HG03103 (cell line): ENCODE results near the gene TAF15.

ENCODE experiments used
- ATAC-seq: cut with Tn5 transposase; IDR thresholded peaks from one replicate; pipeline ENCODE4 v1.9.1; 2021; ENCODE audit warnings: low read depth; ENCODE audit not compliant: unreplicated experiment

TAF15 gene

GRCh38 chr17:35808962-35809854, at the start of gene TAF15:
Gene TAF15, plus strand, starts transcription at chr17:35809484. Its CDS starts 86 bp downstream, at chr17:35809570.
- ATAC-seq, result peak; percentile 90

- ATAC-seq, result no peak
Measured at GRCh38 chr17:35760587-35760986, 48.7 kb upstream of the TAF15 start, which contains the start of gene C17orf50. Gene C17orf50, plus strand, starts transcription at chr17:35760887. Its CDS starts 55 bp downstream, at chr17:35760942.

DNA sequence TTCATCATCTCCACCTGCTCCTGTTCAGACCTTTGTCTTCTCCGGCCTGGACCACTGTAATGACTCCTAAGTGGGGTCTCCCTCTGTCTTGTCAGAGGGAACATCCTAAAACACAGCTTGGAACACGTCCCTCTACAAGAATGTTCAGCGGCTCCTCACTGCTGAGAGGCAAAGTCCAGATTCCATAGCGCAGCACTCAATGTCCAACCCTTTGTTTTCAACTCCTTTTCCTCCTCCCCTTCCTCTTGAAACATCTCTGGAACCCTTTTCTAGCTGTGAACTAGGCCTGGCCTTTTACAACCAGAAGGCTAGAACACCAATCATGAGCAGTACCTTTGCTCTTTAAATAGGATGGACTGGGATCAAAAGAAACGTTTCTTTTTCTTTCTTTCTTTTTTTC, 47.7 kb upstream of the TAF15 start:
- ATAC-seq, result no peak

- ATAC-seq, result no peak
Measured at GRCh38 chr17:35763767-35764122, 45.5 kb upstream of the TAF15 start.

DNA sequence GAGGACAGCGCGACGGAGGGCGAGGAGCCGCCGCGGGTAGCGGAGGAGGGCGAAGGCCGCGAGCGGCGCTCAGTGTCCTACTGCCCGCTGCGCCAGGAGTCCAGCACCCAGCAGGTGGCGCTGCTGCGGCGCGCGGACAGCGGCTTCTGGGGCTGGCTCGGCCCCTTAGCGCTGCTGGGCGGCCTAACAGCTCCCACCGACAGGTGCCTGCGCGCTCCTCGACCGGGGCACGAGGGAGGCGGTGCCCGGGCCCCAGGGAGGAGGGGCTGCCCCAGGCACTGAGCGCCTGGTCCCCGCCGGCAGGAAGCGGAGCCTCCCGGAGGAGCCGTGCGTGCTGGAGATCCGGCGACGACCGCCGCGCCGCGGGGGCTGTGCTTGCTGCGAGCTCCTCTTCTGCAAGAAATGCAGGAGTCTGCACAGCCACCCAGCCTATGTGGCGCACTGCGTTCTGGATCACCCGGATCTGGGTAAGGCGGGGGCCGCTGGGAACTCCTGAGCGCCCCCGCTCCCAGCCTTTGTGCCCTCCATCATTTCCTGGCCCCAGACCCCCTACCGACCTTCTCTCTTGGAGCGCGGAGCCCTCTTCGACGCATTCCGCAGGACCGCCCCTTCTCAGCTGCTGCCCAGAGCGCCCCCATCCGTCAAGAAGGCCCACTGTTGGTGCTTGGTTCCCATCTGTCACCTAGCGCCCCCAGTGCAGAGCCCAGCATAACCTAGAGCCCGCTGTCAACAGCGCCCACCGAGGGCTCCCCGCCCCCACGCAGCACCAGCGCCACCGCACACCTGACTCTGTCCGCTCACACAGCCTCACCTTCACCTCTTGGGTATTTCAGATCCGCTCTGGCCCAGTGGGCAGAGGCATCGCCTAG, 44.9 kb upstream of the TAF15 start:
- peak; percentile 74 for ATAC-seq

DNA sequence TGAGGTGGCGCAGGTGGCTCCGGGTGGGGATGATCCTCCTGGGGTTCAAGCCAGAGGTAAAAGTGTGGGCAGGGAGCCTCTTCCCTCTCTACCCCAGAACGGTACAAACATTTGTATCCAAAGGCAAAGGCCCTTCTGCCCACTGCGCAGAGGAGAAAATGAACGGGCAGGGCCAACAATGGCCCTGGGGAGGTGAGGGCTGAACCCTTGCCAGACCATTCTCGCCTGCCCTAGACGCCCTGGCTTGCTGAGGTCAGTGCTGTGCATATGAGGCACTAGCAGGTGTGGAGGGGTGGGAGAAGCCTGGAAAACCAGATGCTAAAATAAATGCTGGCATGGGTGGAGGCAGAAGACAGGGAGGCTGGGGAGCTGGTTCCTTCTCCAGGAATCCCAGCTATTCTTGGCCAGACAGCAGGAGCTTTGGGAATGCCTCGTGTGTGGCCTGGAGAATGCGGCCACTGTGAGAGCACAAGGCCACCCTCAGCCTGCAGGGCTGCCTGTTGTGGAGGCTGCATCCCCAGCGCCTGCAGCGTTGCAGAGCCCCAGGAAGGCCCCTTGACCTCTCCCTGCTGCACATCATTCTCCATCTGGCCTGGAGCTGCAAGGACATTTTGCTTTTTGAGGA, 44.1 kb upstream of the TAF15 start:
- ATAC-seq, result no peak

DNA sequence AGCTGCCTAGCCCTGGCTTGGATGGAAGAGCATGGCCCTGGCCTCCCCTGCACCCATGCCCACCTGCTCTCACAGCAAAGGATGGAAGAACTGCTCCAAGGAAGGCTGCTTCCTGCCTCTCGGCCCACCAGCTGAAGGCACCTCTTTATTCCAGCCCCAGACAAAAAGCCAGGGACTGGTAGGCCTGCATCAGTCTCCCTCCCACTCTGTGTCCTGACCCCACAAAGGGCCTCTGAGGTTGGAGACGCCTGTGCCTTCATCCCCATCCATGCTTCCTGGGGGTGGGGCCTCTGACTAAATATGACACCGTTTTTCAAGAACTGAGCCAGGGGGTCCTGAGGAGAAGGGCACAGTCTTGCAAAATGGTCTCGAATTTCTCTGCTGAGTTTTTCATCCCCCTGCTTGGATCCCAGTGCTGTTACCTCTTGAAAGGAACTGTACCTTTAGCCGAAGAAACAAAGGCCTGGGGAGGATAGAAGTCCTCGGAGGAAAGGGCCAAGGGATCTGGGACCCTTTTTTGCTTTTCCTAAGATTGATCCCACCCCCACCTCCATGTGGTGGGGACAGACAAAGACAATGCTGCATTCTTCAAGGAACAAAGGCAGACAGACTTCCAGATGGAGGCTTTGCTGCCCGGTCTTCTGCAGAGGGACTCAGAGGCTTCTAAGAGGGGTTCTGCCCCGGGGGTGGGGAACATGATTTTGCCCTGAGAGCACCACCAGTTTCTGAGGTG, 43.4 kb upstream of the TAF15 start:
- no peak for ATAC-seq

GRCh38 chr17:35766489-35766877, 42.8 kb upstream of the TAF15 start:
- no peak for ATAC-seq

DNA sequence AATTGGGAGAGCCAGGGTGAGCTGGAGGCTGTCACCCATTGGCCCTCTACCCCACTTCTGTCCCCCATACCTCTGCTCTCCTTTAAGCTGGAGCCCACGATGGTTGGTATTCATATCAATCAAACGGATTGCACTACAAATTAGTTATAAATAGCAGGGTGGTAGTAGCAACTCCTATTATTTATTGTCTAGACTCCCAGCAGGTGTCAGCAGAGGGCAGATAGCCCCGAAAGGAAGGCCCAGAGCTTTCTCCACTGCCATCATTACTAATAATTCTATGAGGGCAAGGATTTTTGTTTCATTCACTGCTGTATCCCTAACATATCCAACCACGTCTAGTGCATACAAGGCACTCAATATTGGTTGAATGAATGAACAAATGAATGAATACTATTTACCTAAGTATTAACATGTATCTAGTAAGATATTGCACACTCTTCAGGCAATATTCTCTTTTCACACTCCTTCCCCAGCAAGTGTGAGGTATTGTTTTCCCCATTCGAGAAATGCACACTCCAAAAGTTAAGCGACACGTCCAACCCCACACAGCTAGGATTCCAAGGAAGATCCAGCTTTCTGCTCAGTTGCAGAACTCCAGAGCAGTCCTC, 42.3 kb upstream of the TAF15 start:
- no peak for ATAC-seq

- ATAC-seq, result no peak
Measured at GRCh38 chr17:35768797-35769196, 40.5 kb upstream of the TAF15 start.

DNA sequence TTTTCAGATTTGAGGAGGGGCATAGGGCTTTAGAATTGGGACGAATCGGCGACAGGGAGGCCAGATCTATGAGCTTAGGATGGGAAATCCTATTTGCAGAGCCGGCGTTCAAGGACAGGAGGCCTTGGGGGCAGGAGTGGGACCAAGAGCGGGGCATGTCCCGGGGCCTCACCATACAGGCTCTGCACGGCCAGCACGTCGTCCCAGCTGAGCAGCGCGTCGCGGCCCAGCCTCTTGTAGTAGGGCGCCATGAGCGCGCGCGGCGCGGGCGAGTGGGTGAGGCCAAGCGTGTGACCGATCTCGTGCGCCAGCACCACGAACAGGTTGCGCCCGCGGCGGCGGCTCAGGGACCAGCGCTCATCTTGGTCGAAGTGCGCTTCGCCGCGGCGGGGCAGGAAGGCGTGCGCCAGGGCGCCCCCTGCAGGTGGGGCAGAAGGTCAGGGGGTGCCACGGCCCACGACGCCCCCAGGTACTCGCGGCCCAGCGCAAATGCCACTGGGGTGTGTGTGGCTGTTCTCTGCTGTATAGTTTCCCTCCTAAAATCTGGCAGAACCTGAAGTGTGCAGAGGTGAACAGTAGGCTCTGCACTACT, 39.3 kb upstream of the TAF15 start:
- no peak for ATAC-seq

- ATAC-seq, result no peak
Measured at GRCh38 chr17:35773129-35773528, 36.2 kb upstream of the TAF15 start.

DNA sequence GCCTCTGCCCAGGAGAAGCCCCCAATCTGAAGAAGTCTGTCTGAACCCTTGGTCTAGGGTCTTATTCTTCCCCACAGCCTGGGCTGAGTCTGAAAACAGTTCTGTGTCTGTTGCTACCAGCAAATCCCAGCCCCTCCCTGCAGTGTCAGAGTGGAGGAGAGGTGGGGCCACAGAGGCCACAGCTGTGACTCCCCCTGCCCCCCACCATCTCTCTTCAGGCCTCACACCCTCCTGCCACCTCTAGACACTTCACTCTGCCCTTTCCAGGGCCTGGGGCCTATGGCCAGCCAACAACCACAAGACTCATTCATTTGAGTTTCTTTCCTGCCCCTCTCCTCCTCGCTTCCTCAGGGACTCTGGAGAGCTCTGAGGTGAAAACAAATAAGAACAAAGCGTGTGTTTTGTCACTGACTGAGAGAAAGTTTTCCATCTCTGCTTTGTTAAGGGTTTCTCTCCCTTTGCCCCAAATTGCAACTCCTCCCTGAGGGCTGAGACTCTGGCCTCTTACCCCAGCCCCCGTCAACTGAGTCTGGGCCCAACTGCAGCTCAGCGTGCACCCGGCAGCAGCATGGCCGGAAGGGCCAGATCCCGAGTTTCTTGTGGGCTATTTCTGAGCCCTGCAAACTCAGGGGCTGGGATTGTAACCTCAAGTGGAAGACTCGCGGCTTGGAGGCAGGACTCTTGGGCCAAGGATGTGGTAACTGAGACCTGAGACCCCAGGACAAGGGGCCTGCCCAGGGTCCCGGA, 35.4 kb upstream of the TAF15 start:
- no peak for ATAC-seq

- ATAC-seq, result no peak
Measured at GRCh38 chr17:35774499-35774898, 34.8 kb upstream of the TAF15 start.

DNA sequence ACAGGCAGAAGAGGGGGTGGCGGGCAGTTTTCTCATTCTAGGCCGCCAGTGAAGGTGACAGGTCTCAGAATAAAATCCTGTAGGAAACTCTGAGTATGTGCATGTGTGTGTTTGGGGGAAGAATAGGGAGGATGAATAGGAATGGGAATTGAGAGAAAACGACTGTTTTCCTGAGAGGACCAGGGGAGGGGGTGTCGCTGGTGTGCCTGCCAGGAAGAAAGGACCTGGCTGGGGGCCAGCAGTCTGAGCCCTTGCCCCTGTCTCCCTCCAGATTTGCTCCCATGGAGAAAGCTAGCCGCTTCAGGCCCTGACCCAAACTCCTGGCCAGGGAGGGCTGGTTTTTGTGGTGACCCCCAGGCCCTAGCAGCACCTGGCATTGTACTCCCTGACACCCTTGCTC, 34.2 kb upstream of the TAF15 start:
- no peak for ATAC-seq

DNA sequence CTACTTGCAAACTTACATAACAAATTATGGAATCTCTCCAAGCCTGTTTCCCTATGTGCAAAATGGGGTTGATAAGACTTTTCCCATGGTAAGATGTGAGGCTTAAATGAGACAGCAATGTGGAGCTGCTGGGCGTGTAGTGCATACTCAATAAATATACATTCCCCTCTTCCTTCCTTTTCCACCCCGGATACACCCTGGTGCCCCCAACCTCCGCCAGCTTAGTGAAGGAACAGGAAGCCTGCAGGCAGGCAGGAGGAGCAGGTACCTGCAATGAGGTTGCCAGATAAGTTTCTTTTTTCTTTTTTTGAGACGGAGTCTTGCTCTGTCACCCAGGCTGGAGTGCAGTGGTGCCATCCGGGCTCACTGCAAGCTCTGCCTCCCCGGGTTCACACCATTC, 33.7 kb upstream of the TAF15 start:
- ATAC-seq, result no peak

- no peak for ATAC-seq
Measured at GRCh38 chr17:35778641-35779196, 30.6 kb upstream of the TAF15 start.

GRCh38 chr17:35780950-35781349, 28.3 kb upstream of the TAF15 start:
- no peak for ATAC-seq

- ATAC-seq, result no peak
Measured at GRCh38 chr17:35784895-35785294, 24.4 kb upstream of the TAF15 start.
